ENCODE measurements around the gene PEAK3.

GRCh38 chr19:2260341-2260805, 21.6 kb downstream of the PEAK3 start:
- no peak for TF ChIP-seq CTCF (IDR thresholded peaks at IDR 0.05)
- no peak for TF ChIP-seq POLR2A (IDR thresholded peaks at IDR 0.05)
- TF ChIP-seq EP300 (IDR thresholded peaks at IDR 0.05) = no peak

All from sigmoid colon (tissue), 4 donors.